Measurements from ENCODE around the gene THRB. TPM values are rescaled to one million over a fixed set of nuclear protein-coding genes. Genes with fewer than 3 reads are reported as not detected.

THRB gene
- total RNA-seq, 2 donors from 2014 or later: 0.24 to 0.26 TPM

DNA sequence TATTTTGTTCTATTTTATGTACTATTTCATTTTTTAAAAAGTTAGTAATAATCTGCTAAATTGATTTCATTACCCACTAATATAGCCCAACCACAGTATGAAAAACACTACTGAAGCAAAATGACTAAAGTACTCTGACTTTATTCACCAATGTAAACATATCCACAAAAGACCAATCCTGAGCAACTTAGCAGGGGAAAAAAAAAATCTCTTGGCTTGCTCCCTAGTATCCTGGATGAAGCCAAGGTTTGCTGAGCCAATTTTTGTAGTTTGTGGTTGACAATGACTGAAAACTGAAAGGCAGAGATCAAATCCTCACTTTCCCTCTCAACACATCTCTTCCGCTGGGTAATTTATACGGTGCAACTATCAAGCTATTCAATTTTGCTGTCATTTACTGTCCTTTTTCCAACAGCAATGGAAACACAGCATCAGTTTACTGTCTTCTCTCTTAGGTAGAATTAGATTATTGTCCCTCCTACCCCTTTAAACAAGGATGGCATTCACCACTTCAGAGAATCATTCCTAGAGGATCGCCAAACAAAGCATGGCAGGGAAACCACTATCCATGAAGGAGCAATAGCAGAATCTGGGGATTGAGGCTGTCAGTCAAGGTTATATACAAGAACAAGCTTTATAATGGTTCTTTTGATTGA, 149.7 kb downstream of the THRB start:
- Histone ChIP-seq H3K9ac (ENCODE audit: extremely low read depth, low read length, poor library complexity, severe bottlenecking) (no peak overlapping the region), H3K27me3 (ENCODE audit: control insufficient read depth, insufficient read depth, low read length, poor library complexity, severe bottlenecking) (no peaks in the 10 kb centered on the region), H3K4me1 (ENCODE audit: control insufficient read depth, insufficient read depth, low read length) (no peaks in the 10 kb centered on the region), H3K36me3 (ENCODE audit: control insufficient read depth, insufficient read depth, low read length) (no peaks in the 10 kb centered on the region), H3K27ac (ENCODE audit: low read depth, low read length) (no peak overlapping the region), H3K9me3 (ENCODE audit: control insufficient read depth, low read length) (no peaks in the 10 kb centered on the region), H3K4me3 (ENCODE audit: low read length) (no peak overlapping the region)
- H3K36me3 Mint-ChIP-seq (ENCODE audit: low read depth): no peaks in the 10 kb centered on the region
- H3K27me3 Mint-ChIP-seq (ENCODE audit: insufficient read depth): no peaks in the 10 kb centered on the region
- no peak overlapping the region for H3K4me3 Mint-ChIP-seq
- no peak overlapping the region for H3K27ac Mint-ChIP-seq
- no peak for DNase-seq
- TF ChIP-seq, protein P1, sequence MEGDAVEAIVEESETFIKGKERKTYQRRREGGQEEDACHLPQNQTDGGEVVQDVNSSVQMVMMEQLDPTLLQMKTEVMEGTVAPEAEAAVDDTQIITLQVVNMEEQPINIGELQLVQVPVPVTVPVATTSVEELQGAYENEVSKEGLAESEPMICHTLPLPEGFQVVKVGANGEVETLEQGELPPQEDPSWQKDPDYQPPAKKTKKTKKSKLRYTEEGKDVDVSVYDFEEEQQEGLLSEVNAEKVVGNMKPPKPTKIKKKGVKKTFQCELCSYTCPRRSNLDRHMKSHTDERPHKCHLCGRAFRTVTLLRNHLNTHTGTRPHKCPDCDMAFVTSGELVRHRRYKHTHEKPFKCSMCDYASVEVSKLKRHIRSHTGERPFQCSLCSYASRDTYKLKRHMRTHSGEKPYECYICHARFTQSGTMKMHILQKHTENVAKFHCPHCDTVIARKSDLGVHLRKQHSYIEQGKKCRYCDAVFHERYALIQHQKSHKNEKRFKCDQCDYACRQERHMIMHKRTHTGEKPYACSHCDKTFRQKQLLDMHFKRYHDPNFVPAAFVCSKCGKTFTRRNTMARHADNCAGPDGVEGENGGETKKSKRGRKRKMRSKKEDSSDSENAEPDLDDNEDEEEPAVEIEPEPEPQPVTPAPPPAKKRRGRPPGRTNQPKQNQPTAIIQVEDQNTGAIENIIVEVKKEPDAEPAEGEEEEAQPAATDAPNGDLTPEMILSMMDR (conservative IDR thresholded peaks at IDR 0.05): no peak
- no peaks in the 10 kb centered on the region for H3K9me3 Mint-ChIP-seq
- H3K4me1 Mint-ChIP-seq: no peaks in the 10 kb centered on the region
- 93 to 94% methylated on average over 2 to 3 of the region's 3 CpGs for WGBS, 2 experiments (ENCODE audit: insufficient coverage in 1 of 2, insufficient read length in 1 of 2)

DNA sequence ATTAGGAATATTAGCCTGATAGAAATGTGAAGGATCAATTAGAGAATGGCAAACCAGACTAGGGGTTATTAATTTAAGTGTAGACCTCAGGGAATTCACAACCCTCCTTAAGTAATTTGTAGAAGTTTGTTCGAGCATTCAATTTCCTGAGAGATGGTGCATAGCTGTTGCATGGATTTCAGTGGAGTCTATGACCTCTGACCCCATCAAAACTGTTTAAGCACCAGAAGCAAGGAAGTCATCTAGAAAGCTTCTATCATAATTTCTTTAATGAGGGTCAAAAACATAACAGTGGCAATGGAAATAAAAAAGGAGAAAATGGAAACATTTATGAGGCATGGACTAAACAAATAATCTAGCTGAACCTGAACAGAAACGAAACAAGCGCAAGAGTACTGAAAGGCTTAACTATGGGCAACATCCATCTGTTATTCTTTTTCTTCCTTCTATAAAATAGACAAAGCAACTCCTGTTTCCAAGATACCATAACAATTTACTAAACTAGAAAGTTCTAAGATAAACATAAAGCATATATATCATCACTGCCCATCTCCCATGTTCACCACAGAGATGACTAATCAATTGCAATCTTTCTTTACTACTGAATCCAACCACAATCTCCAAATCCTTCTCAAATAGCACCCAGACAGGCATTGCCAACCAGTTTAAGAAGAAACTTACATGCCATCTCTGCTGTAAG, 151.4 kb downstream of the THRB start:
- no peaks in the 10 kb centered on the region for H3K36me3 ChIP-seq (ENCODE audit: control insufficient read depth, insufficient read depth, low read length)
- TF ChIP-seq, protein P1 (conservative IDR thresholded peaks at IDR 0.05): no peak
- Mint-ChIP-seq H3K27me3 (ENCODE audit: insufficient read depth) (no peaks in the 10 kb centered on the region), H3K4me3 (no peak overlapping the region), H3K9me3 (no peaks in the 10 kb centered on the region), H3K27ac (no peak overlapping the region), H3K4me1 (no peaks in the 10 kb centered on the region), H3K36me3 (ENCODE audit: low read depth) (no peaks in the 10 kb centered on the region)
- H3K4me1 ChIP-seq (ENCODE audit: control insufficient read depth, insufficient read depth, low read length): no peaks in the 10 kb centered on the region
- H3K9ac ChIP-seq (ENCODE audit: extremely low read depth, low read length, poor library complexity, severe bottlenecking): no peak overlapping the region
- 97 to 100% methylated on average over 3 of the region's 3 CpGs for WGBS, 2 experiments (ENCODE audit: insufficient coverage in 1 of 2, insufficient read length in 1 of 2)
- no peak for DNase-seq
- no peak overlapping the region for H3K27ac ChIP-seq (ENCODE audit: low read depth, low read length)
- H3K27me3 ChIP-seq (ENCODE audit: control insufficient read depth, insufficient read depth, low read length, poor library complexity, severe bottlenecking): no peaks in the 10 kb centered on the region
- no peaks in the 10 kb centered on the region for H3K9me3 ChIP-seq (ENCODE audit: control insufficient read depth, low read length)
- H3K4me3 ChIP-seq (ENCODE audit: low read length): no peak overlapping the region

DNA sequence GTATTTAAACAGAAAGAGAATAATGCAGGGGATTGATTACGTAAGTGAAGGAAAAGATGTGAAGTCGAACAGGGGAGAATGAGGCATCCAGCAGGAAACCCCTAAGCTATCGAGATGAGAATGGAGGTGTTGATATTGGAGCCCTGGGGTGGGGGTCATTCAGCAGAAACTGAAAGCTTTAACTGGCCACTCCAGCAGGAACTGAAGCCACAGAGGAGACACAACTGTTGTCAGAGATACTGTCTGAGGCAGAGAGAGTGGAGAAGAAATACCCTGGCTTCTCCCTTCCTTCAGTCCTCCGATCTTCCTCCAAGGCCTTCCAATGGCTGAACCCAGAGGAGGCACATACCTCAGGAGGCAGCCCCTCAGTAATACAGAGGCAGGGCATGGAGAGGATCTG, 152.4 kb downstream of the THRB start:
- no peaks in the 10 kb centered on the region for H3K4me1 Mint-ChIP-seq
- H3K9me3 Mint-ChIP-seq: no peaks in the 10 kb centered on the region
- Histone ChIP-seq H3K4me1 (ENCODE audit: control insufficient read depth, insufficient read depth, low read length) (no peaks in the 10 kb centered on the region), H3K4me3 (ENCODE audit: low read length) (no peak overlapping the region), H3K27me3 (ENCODE audit: control insufficient read depth, insufficient read depth, low read length, poor library complexity, severe bottlenecking) (no peaks in the 10 kb centered on the region), H3K36me3 (ENCODE audit: control insufficient read depth, insufficient read depth, low read length) (no peaks in the 10 kb centered on the region), H3K27ac (ENCODE audit: low read depth, low read length) (no peak overlapping the region), H3K9me3 (ENCODE audit: control insufficient read depth, low read length) (no peaks in the 10 kb centered on the region), H3K9ac (ENCODE audit: extremely low read depth, low read length, poor library complexity, severe bottlenecking) (no peak overlapping the region)
- no peaks in the 10 kb centered on the region for H3K27me3 Mint-ChIP-seq (ENCODE audit: insufficient read depth)
- no peaks in the 10 kb centered on the region for H3K36me3 Mint-ChIP-seq (ENCODE audit: low read depth)
- TF ChIP-seq, protein P1 (conservative IDR thresholded peaks at IDR 0.05): no peak
- H3K27ac Mint-ChIP-seq: no peak overlapping the region
- WGBS, 2 experiments (ENCODE audit: insufficient coverage in 1 of 2, insufficient read length in 1 of 2): 86 to 93% methylated on average over 3 to 4 of the region's 4 CpGs
- no peak for DNase-seq
- no peak overlapping the region for H3K4me3 Mint-ChIP-seq
